H1 (cell line): ENCODE measurements around the gene GPR18. TPM values are rescaled to one million over a fixed set of nuclear protein-coding genes. Genes with fewer than 3 reads are reported as not detected.

ENCODE experiments used
- BCL11A ChIP-seq, 2 experiments: IDR thresholded peaks; one replicate each; pipeline ENCODE4 v1.6.1; 2011; ENCODE audit warnings: low read depth in 2 of 2, low read length in 2 of 2, mild to moderate bottlenecking in 2 of 2
- PHF8 ChIP-seq: fragments of 200-600 bp; sonication (generic); conservative IDR thresholded peaks from 2 replicates; pipeline ENCODE4 v1.7.1; 2012; ENCODE audit warnings: low read depth, mild to moderate bottlenecking, inconsistent platforms, low read length, moderate library complexity
- TAF7 ChIP-seq: optimal IDR thresholded peaks from 2 replicates; pipeline ENCODE3; 2011; ENCODE audit warnings: low read depth, mild to moderate bottlenecking, inconsistent platforms, low read length, moderate library complexity, borderline replicate concordance
- polyA plus RNA-seq, 7 experiments: library from polyadenylated mRNA; depleted of rRNA in 3 of 7; stranded (reverse) in 5 of 7; unstranded in 2 of 7; fragments of >200 nt in 5 of 7; fragments of 200-250 nt in 2 of 7; gene quantifications; 1 replicate in 5 of 7; 2 replicates in 1 of 7; 4 replicates in 1 of 7; pipeline versions ENCODE4 v1.2.1 to v1.2.3, GENCODE V29; 2011 to 2013; ENCODE audit warnings: missing spikeins in 2 of 7, mixed read lengths in 2 of 7
- total RNA-seq: library from RNA; stranded (reverse); fragmentation: NEBNext Ultra II Directional; extraction: Animal tissue kit (Norgen Biotek cat#: 25700); gene quantifications from 2 replicates; pipeline ENCODE4 v1.2.1, GENCODE V29; 2021

GPR18 gene
- total and polyA plus RNA-seq, 2 of the 8 experiments (the other 6 are each of a cell fraction or from before 2014, with no cell fraction given) = not detected

- TF ChIP-seq TAF7 = no peak
- no peak for TF ChIP-seq PHF8
- TF ChIP-seq BCL11A (IDR thresholded peaks at IDR 0.05; ENCODE audit: low read depth in 2 of 2, low read length in 2 of 2) = no peak
- TF ChIP-seq, all 59 proteins: peak for 0
Observed at GRCh38 chr13:99208185-99208584, 50.0 kb downstream of the GPR18 start (continued).
